ENCODE measurements around the gene RNF130.

- TF ChIP-seq TAF1 (IDR thresholded peaks at IDR 0.05; ENCODE audit: borderline replicate concordance, low read depth, low read length) (no peak), POLR2A (IDR thresholded peaks at IDR 0.05; ENCODE audit: low read depth, low read length) (no peak)
Observed at GRCh38 chr5:180040287-180041214, 31.0 kb downstream of the RNF130 start.
